ENCODE measurements around the gene KRTAP19-7.

Gene KRTAP19-7

GRCh38 chr21:30561264-30561895 is at the start of gene KRTAP19-7:
KRTAP19-7 (minus strand) TSS chr21:30561314; CDS start chr21:30561289, 25 bp downstream.
- no peak for DNase-seq

GRCh38 chr21:30605968-30606367 is 44.9 kb upstream of the KRTAP19-7 start:
- no peak for DNase-seq

- no peak for DNase-seq
Observed at GRCh38 chr21:30600787-30601186, 39.7 kb upstream of the KRTAP19-7 start, which contains the start of gene KRTAP22-1. KRTAP22-1 (plus strand) TSS chr21:30601087.

GRCh38 chr21:30598802-30599201 is 37.7 kb upstream of the KRTAP19-7 start, which contains the start of gene KRTAP6-2:
KRTAP6-2 (minus strand) TSS chr21:30598902; CDS start chr21:30598874, 28 bp downstream.
- DNase-seq: no peak

- DNase-seq: no peak
Observed at GRCh38 chr21:30592140-30592539, 31.0 kb upstream of the KRTAP19-7 start, which contains the start of gene KRTAP6-3. KRTAP6-3 (plus strand) TSS chr21:30592440; CDS start chr21:30592446, 6 bp downstream.

GRCh38 chr21:30590297-30590696 is 29.2 kb upstream of the KRTAP19-7 start, which contains the start of gene KRTAP22-2:
KRTAP22-2 (minus strand) TSS chr21:30590397.
- no peak for DNase-seq

GRCh38 chr21:30582870-30583269 is 21.8 kb upstream of the KRTAP19-7 start:
- DNase-seq: no peak

- DNase-seq: no peak
Observed at GRCh38 chr21:30580132-30580531, 19.0 kb upstream of the KRTAP19-7 start.

- no peak for DNase-seq
Observed at GRCh38 chr21:30579346-30579745, 18.2 kb upstream of the KRTAP19-7 start.

GRCh38 chr21:30577766-30578165 is 16.7 kb upstream of the KRTAP19-7 start:
- DNase-seq: no peak

GRCh38 chr21:30567617-30568016 is 6.5 kb upstream of the KRTAP19-7 start:
- DNase-seq: no peak

- no peak for DNase-seq
Observed at GRCh38 chr21:30563630-30564029, 2.5 kb upstream of the KRTAP19-7 start.

GRCh38 chr21:30563072-30563471 is 2.0 kb upstream of the KRTAP19-7 start:
- no peak for DNase-seq

GRCh38 chr21:30561957-30562356 is 843 bp upstream of the KRTAP19-7 start:
- no peak for DNase-seq

- no peak for DNase-seq
Observed at GRCh38 chr21:30555095-30555494, 6.0 kb downstream of the KRTAP19-7 start.

- no peak for DNase-seq
Observed at GRCh38 chr21:30552782-30553181, 8.3 kb downstream of the KRTAP19-7 start.

- DNase-seq: no peak
Observed at GRCh38 chr21:30541764-30542163, 19.4 kb downstream of the KRTAP19-7 start, which contains the start of gene KRTAP19-6. KRTAP19-6 (minus strand) TSS chr21:30541864; CDS start chr21:30541833, 31 bp downstream.

GRCh38 chr21:30518876-30519275 is 42.2 kb downstream of the KRTAP19-7 start:
- DNase-seq: no peak

- no peak for DNase-seq
Observed at GRCh38 chr21:30515681-30516080, 45.4 kb downstream of the KRTAP19-7 start.
